A549 (cell line): ENCODE results near the gene MYH2. TPM values are rescaled to one million over a fixed set of nuclear protein-coding genes. Genes with fewer than 3 reads are reported as not detected.

Experiments used
- ATAC-seq, 2 experiments: fragments of 200-7000 bp in 1 of 2; fragments of >200 bp in 1 of 2; cut with Nextera tagmentation in 1 of 2; cut with Tn5 transposase in 1 of 2; 3 replicates each; pipeline versions ENCODE4 v1.8.0 to v1.9.1; 2018 to 2020; ENCODE audit warnings: mild to moderate bottlenecking in 1 of 2, moderate library complexity in 1 of 2
- CTCF ChIA-PET: fragments of 300-600 bp; sonication (Branson Sonifier 250); formaldehyde crosslinking; extraction: SDS; loops from one replicate; lab custom pipeline; 2021; ENCODE audit warnings: antibody characterized with exemption, inconsistent platforms; lab: Yijun Ruan, JAX
- POLR2A ChIA-PET: fragments of 350-600 bp; formaldehyde crosslinking; extraction: SDS; loops from one replicate; lab custom pipeline; 2021; ENCODE audit warnings: antibody characterized with exemption, inconsistent platforms; lab: Yijun Ruan, JAX
- DNase-seq, 2 experiments: peaks; one replicate each; pipeline versions ENCODE4 v3.0.0 to v3.0.0-alpha.2; 2011 to 2016; ENCODE audit warnings: low read depth in 1 of 2, low spot score in 1 of 2
- FAIRE-seq: peaks from 2 replicates; lab custom pipeline; 2011; peaks lifted over from hg19 to GRCh38; lab: Jason Lieb, UNC
- H3K27ac ChIP-seq, 2 experiments: fragments of >200 bp; sonication (Bioruptor Twin); formaldehyde crosslinking; 3 replicates each; pipeline ENCODE4 v1.5.1; 2016 to 2017
- H3K4me1 ChIP-seq: fragments of >200 bp; sonication (Bioruptor Twin); formaldehyde crosslinking; 3 replicates; pipeline ENCODE4 v1.6.1; 2016
- H3K4me2 ChIP-seq: fragments of >200 bp; sonication (Bioruptor Twin); formaldehyde crosslinking; 3 replicates; pipeline ENCODE4 v1.6.1; 2016
- H3K4me3 ChIP-seq: fragments of >200 bp; sonication (Bioruptor Twin); formaldehyde crosslinking; 3 replicates; pipeline ENCODE4 v1.5.1; 2016
- H3K9me3 ChIP-seq: fragments of >200 bp; sonication (Bioruptor Twin); formaldehyde crosslinking; 3 replicates; pipeline ENCODE4 v1.6.1; 2016
- CBX8 ChIP-seq: fragments of 200-600 bp; sonication (generic); IDR thresholded peaks from 2 replicates; pipeline ENCODE4 v1.6.1; 2016
- CEBPB ChIP-seq, 2 experiments: fragments of >200 bp in 1 of 2; sonication (Bioruptor Twin) in 1 of 2; formaldehyde crosslinking in 1 of 2; IDR thresholded peaks; 2 replicates each; pipeline ENCODE4 v1.6.1; 2012 to 2016
- CHD2 ChIP-seq: fragments of 150-350 bp; IDR thresholded peaks from 2 replicates; pipeline ENCODE4 v1.6.1; 2014; ENCODE audit warnings: low read length; ENCODE audit not compliant: partially characterized antibody
- CHD4 ChIP-seq: fragments of 200-600 bp; sonication (generic); IDR thresholded peaks from 2 replicates; pipeline ENCODE4 v1.6.1; 2016; ENCODE audit warnings: antibody characterized with exemption, mild to moderate bottlenecking, borderline replicate concordance
- CTCF ChIP-seq: fragments of >200 bp; sonication (Bioruptor Twin); formaldehyde crosslinking; IDR thresholded peaks from 3 replicates; pipeline ENCODE4 v1.5.1; 2016
- E2F6 ChIP-seq: IDR thresholded peaks from 2 replicates; pipeline ENCODE4 v1.6.1; 2012; ENCODE audit warnings: low read depth, borderline replicate concordance
- EHMT2 ChIP-seq: fragments of 200-600 bp; sonication (generic); IDR thresholded peaks from 2 replicates; pipeline ENCODE4 v1.6.1; 2016; ENCODE audit warnings: antibody characterized with exemption, low read depth, mild to moderate bottlenecking, moderate library complexity
- FOXS1 ChIP-seq: fragments of 250-450 bp; sonication (Bioruptor Pico); IDR thresholded peaks from 2 replicates; pipeline ENCODE4 v1.5.0; 2020; ENCODE audit warnings: mild to moderate bottlenecking, moderate library complexity
- HDAC2 ChIP-seq: fragments of 200-600 bp; sonication (generic); IDR thresholded peaks from 2 replicates; pipeline ENCODE4 v1.6.1; 2016
- HOXB13 ChIP-seq: fragments of 250-450 bp; sonication (Bioruptor Pico); IDR thresholded peaks from 2 replicates; pipeline ENCODE4 v1.5.0; 2020; ENCODE audit warnings: low read depth, mild to moderate bottlenecking, moderate library complexity
- HOXB5 ChIP-seq: fragments of 250-450 bp; sonication (Bioruptor Pico); IDR thresholded peaks from 2 replicates; pipeline ENCODE4 v1.5.0; 2020; ENCODE audit warnings: mild to moderate bottlenecking, moderate library complexity
- KDM1A ChIP-seq: fragments of 200-600 bp; sonication (generic); IDR thresholded peaks from 2 replicates; pipeline ENCODE4 v1.6.1; 2016; ENCODE audit warnings: low read depth, mild to moderate bottlenecking
- KDM5A ChIP-seq: fragments of 200-600 bp; sonication (generic); IDR thresholded peaks from 2 replicates; pipeline ENCODE4 v1.6.1; 2016; ENCODE audit warnings: antibody characterized with exemption, mild to moderate bottlenecking
- MAZ ChIP-seq: fragments of 150-350 bp; IDR thresholded peaks from 2 replicates; pipeline ENCODE4 v1.6.1; 2014; ENCODE audit warnings: antibody characterized with exemption, low read depth, low read length, borderline replicate concordance
- MYC ChIP-seq: IDR thresholded peaks from 2 replicates; pipeline ENCODE4 v1.6.1; 2012; ENCODE audit warnings: mild to moderate bottlenecking, inconsistent platforms, low read length, improper control_type of control experiment, borderline replicate concordance
- NR3C1 ChIP-seq: fragments of >200 bp; sonication (Bioruptor Twin); formaldehyde crosslinking; IDR thresholded peaks from 3 replicates; pipeline ENCODE4 v1.6.1; 2017
- PBX3 ChIP-seq: IDR thresholded peaks from 2 replicates; pipeline ENCODE4 v1.6.1; 2012
- POLR2A ChIP-seq: IDR thresholded peaks from 2 replicates; pipeline ENCODE4 v1.6.1; 2012; ENCODE audit warnings: mild to moderate bottlenecking, low read length
- POLR2AphosphoS2 ChIP-seq: conservative IDR thresholded peaks from 2 replicates; pipeline ENCODE4 v1.6.1; 2012; ENCODE audit warnings: low read length, improper control_type of control experiment, inconsistent platforms
- RFX5 ChIP-seq: fragments of 450-650 bp; IDR thresholded peaks from 2 replicates; pipeline ENCODE4 v1.7.1; 2014; ENCODE audit warnings: antibody characterized with exemption, mild to moderate bottlenecking, moderate library complexity
- RNF2 ChIP-seq: fragments of 200-600 bp; sonication (generic); IDR thresholded peaks from 2 replicates; pipeline ENCODE4 v1.6.1; 2016; ENCODE audit warnings: low read depth, mild to moderate bottlenecking, antibody characterized with exemption, moderate library complexity, borderline replicate concordance
- SMC3 ChIP-seq: fragments of >200 bp; sonication (Bioruptor Twin); formaldehyde crosslinking; IDR thresholded peaks from 3 replicates; pipeline ENCODE4 v1.6.1; 2018; ENCODE audit warnings: inconsistent platforms
- SREBF2 ChIP-seq: fragments of 450-650 bp; IDR thresholded peaks from 2 replicates; pipeline ENCODE4 v1.6.1; 2014; ENCODE audit warnings: mild to moderate bottlenecking, moderate library complexity
- TFCP2L1 ChIP-seq: fragments of 250-450 bp; sonication (Bioruptor Pico); IDR thresholded peaks from 2 replicates; pipeline ENCODE4 v1.5.0; 2021; ENCODE audit warnings: mild to moderate bottlenecking
- TP53 ChIP-seq: fragments of 250-450 bp; sonication (Bioruptor Pico); IDR thresholded peaks from 2 replicates; pipeline ENCODE4 v1.5.0; 2021; ENCODE audit warnings: mild to moderate bottlenecking, moderate library complexity
- USF2 ChIP-seq: fragments of 450-650 bp; IDR thresholded peaks from 2 replicates; pipeline ENCODE4 v1.6.1; 2014; ENCODE audit warnings: antibody characterized with exemption
- ZC3H11A ChIP-seq: fragments of 450-650 bp; IDR thresholded peaks from 2 replicates; pipeline ENCODE4 v1.6.1; 2014; ENCODE audit warnings: antibody characterized with exemption, mild to moderate bottlenecking
- ZSCAN20 ChIP-seq: fragments of 250-450 bp; sonication (Bioruptor Pico); IDR thresholded peaks from 2 replicates; pipeline ENCODE4 v1.8.0; 2022; ENCODE audit warnings: mild to moderate bottlenecking, moderate library complexity
- WGBS: methylation state at CpG from one replicate; pipeline ENCODE4 v1.1.6; 2017; ENCODE audit errors: missing lambda C conversion rate; 5-methylcytosine and 5-hydroxymethylcytosine counted together
- polyA plus RNA-seq, 4 experiments: library from polyadenylated mRNA; depleted of rRNA in 3 of 4; stranded (reverse); fragments of >200 nt; fragmentation: RNase III in 1 of 4; extraction: RNeasy Plus Mini Kit Qiagen cat#74134 plus additional on column Dnase treatment in 1 of 4; gene quantifications; 2 replicates in 3 of 4; 3 replicates in 1 of 4; pipeline ENCODE4 v1.2.3, GENCODE V29; 2011 to 2017
- TF ChIP-seq, protein P1 (sequence below): fragments of 250-450 bp; sonication (Bioruptor Pico); IDR thresholded peaks from 2 replicates; pipeline ENCODE4 v1.5.0; 2020; ENCODE audit warnings: low read depth, mild to moderate bottlenecking, moderate library complexity
- TF ChIP-seq, protein P2 (sequence below): fragments of >200 bp; sonication (Bioruptor Twin); formaldehyde crosslinking; IDR thresholded peaks from 3 replicates; pipeline ENCODE4 v1.6.1; 2016
- TF ChIP-seq, protein P3 (sequence below): fragments of 250-450 bp; sonication (Bioruptor Pico); IDR thresholded peaks from 2 replicates; pipeline ENCODE4 v1.5.0; 2021; ENCODE audit warnings: mild to moderate bottlenecking, moderate library complexity, borderline replicate concordance

The MYH2 gene
- polyA plus RNA-seq, 2 of the 4 experiments (the other 2 are of a cell fraction) = not detected

- FAIRE-seq = no peak
- no peak for TF ChIP-seq MYC
- TF ChIP-seq PBX3 = no peak
- no peak for TF ChIP-seq KDM1A
- TF ChIP-seq MAZ = no peak
- TF ChIP-seq NR3C1 = no peak
- TF ChIP-seq, protein P1, sequence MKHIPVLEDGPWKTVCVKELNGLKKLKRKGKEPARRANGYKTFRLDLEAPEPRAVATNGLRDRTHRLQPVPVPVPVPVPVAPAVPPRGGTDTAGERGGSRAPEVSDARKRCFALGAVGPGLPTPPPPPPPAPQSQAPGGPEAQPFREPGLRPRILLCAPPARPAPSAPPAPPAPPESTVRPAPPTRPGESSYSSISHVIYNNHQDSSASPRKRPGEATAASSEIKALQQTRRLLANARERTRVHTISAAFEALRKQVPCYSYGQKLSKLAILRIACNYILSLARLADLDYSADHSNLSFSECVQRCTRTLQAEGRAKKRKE (CRISPR knock-in tag) = no peak
- TF ChIP-seq RNF2 = no peak
- no peak for TF ChIP-seq HDAC2
- TF ChIP-seq POLR2AphosphoS2 = no peak
- TF ChIP-seq HOXB5 (CRISPR knock-in tag) = no peak
- no peak for TF ChIP-seq CHD2
- no peak for TF ChIP-seq RFX5
- no peak for TF ChIP-seq SMC3
- no peak for TF ChIP-seq ZSCAN20 (CRISPR knock-in tag)
- 32% methylated on average over 8 of the region's 8 CpGs for WGBS
- H3K4me1 ChIP-seq = no peaks in the 10 kb centered on the region
- CTCF ChIA-PET = interaction anchor here (0.6 to 2.7 kb wide), 2 partner anchors 28 kb away, joined by 3 to 20 read pairs; no protein-coding TSS in a partner anchor
- no peak for DNase-seq
- H3K4me3 ChIP-seq = no peak overlapping the region
- POLR2A ChIA-PET = no interaction called here
- no peak for ATAC-seq
- no peak overlapping the region for H3K4me2 ChIP-seq
- no peak overlapping the region for H3K27ac ChIP-seq
- no peaks in the 10 kb centered on the region for H3K9me3 ChIP-seq
Measured at GRCh38 chr17:10589553-10590145, 40.2 kb upstream of the MYH2 start.

DNA sequence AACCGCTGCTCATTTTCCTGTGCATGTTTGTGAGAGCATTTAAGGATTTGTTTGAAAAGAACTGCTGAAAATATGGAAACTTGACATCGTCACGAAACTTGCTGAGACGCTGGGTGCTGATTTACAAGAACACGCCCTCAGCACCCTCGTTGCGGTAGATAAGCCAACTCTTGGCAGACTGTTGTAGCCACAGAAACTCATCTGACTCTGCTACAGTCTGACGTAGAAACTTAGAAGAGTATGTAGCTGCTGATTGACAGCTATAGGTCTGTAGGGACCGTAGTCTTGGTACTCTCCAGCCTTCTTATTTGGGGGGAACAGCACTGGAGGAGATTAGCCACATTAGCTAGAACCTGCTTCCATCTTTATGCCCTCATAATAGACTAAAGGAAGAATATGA, 36.1 kb upstream of the MYH2 start:
- no peak for ATAC-seq

More for the DNA sequence above, 36.1 kb upstream of the MYH2 start:
- TF ChIP-seq, protein P2, sequence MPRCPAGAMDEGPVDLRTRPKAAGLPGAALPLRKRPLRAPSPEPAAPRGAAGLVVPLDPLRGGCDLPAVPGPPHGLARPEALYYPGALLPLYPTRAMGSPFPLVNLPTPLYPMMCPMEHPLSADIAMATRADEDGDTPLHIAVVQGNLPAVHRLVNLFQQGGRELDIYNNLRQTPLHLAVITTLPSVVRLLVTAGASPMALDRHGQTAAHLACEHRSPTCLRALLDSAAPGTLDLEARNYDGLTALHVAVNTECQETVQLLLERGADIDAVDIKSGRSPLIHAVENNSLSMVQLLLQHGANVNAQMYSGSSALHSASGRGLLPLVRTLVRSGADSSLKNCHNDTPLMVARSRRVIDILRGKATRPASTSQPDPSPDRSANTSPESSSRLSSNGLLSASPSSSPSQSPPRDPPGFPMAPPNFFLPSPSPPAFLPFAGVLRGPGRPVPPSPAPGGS = no peak
- TF ChIP-seq CHD4 = no peak
- no peak for TF ChIP-seq TP53 (CRISPR knock-in tag)
- TF ChIP-seq, protein P3, sequence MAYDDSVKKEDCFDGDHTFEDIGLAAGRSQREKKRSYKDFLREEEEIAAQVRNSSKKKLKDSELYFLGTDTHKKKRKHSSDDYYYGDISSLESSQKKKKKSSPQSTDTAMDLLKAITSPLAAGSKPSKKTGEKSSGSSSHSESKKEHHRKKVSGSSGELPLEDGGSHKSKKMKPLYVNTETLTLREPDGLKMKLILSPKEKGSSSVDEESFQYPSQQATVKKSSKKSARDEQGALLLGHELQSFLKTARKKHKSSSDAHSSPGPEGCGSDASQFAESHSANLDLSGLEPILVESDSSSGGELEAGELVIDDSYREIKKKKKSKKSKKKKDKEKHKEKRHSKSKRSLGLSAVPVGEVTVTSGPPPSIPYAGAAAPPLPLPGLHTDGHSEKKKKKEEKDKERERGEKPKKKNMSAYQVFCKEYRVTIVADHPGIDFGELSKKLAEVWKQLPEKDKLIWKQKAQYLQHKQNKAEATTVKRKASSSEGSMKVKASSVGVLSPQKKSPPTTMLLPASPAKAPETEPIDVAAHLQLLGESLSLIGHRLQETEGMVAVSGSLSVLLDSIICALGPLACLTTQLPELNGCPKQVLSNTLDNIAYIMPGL (CRISPR knock-in tag) = no peak
- TF ChIP-seq EHMT2 = no peak
- no peak for TF ChIP-seq CEBPB (IDR thresholded peaks at IDR 0.05)
- TF ChIP-seq POLR2A = no peak
- TF ChIP-seq KDM5A = no peak
- no peak for TF ChIP-seq FOXS1
- no peak for TF ChIP-seq CTCF
- no peak for TF ChIP-seq CBX8
- no peak for TF ChIP-seq ZC3H11A
- TF ChIP-seq USF2 = no peak
- TF ChIP-seq HOXB13 = no peak
- TF ChIP-seq TFCP2L1 = no peak
- TF ChIP-seq SREBF2 = no peak
- no peak for TF ChIP-seq E2F6
- WGBS = 23% methylated on average over 9 of the region's 9 CpGs
- POLR2A ChIA-PET = no interaction called here
- Histone ChIP-seq H3K9me3 (no peaks in the 10 kb centered on the region), H3K4me2 (no peak overlapping the region), H3K4me1 (no peaks in the 10 kb centered on the region), H3K4me3 (no peak overlapping the region), H3K27ac (no peak overlapping the region)
- CTCF ChIA-PET = interaction anchor here (0.6 to 1.4 kb wide), 3 partner anchors 32 to 640 kb away, joined by 3 to 4 read pairs (median 3); no protein-coding TSS in a partner anchor
- FAIRE-seq (no peak), DNase-seq (no peak)
